ENCODE results near the gene PRKCA. TPM values are rescaled to one million over a fixed set of nuclear protein-coding genes. Genes with fewer than 3 reads are reported as not detected.

PRKCA gene
- total RNA-seq, 3 donors from 2014 or later (not counting 1 experiment from before 2014, with no cell fraction given): 19.6 to 29.0 (median 20.4) TPM

DNA sequence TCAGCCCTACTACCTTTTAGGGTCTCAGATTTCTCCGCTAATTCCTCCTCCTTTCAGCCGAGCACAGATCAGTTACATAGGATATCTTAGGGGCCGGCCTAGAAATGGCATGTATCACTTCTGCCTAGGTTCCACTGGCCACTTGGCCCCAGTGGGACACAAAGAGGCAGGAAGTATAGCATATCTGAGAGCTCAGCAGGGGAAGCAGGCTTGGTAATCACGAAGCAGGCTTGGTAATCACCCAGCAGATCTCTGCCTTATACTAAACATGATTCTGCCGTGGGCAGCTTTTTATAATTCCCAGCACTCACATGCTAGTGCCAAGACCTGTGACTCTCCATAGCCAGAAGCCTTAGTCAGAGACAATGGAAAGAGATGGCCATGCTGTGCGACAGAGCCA lies 472.9 kb downstream of the PRKCA start:
- no peaks in the 10 kb centered on the region for H3K4me1 Mint-ChIP-seq
- DNase-seq (no peak), ATAC-seq (no peak)
- Histone ChIP-seq H3K4me3 (ENCODE audit: low read length) (no peak overlapping the region), H3K4me1 (ENCODE audit: control insufficient read depth, insufficient read depth, low read length) (no peaks in the 10 kb centered on the region), H3K27me3 (ENCODE audit: control insufficient read depth, insufficient read depth, low read length) (no peaks in the 10 kb centered on the region), H3K36me3 (ENCODE audit: control insufficient read depth, insufficient read depth, low read length) (no peaks in the 10 kb centered on the region), H3K9me3 (ENCODE audit: control insufficient read depth, insufficient read depth, low read length) (no peaks in the 10 kb centered on the region), H3K27ac (ENCODE audit: low read length) (no peak overlapping the region)
- no peaks in the 10 kb centered on the region for H3K27me3 Mint-ChIP-seq (ENCODE audit: low read depth in 2 of 2)
- H3K36me3 Mint-ChIP-seq: no peaks in the 10 kb centered on the region
- intact Hi-C loops (cut with micrococcal nuclease): no loop called here
- WGBS (ENCODE audit: insufficient coverage): 89% methylated on average over 6 of the region's 6 CpGs
- H3K4me3 Mint-ChIP-seq: no peak overlapping the region
- H3K27ac Mint-ChIP-seq: no peak overlapping the region
- no peaks in the 10 kb centered on the region for H3K9me3 Mint-ChIP-seq
- TF ChIP-seq CTCF (IDR thresholded peaks at IDR 0.05): no peak

- ATAC-seq (no peak), DNase-seq (no peak)
- Histone ChIP-seq H3K27me3 (ENCODE audit: control insufficient read depth, insufficient read depth, low read length) (no peaks in the 10 kb centered on the region), H3K4me3 (ENCODE audit: low read length) (no peak overlapping the region), H3K4me1 (ENCODE audit: control insufficient read depth, insufficient read depth, low read length) (no peaks in the 10 kb centered on the region), H3K9me3 (ENCODE audit: control insufficient read depth, insufficient read depth, low read length) (no peaks in the 10 kb centered on the region), H3K27ac (ENCODE audit: low read length) (no peak overlapping the region), H3K36me3 (ENCODE audit: control insufficient read depth, insufficient read depth, low read length) (no peaks in the 10 kb centered on the region)
- H3K4me3 Mint-ChIP-seq: no peak overlapping the region
- no peak overlapping the region for H3K27ac Mint-ChIP-seq
- H3K27me3 Mint-ChIP-seq (ENCODE audit: low read depth in 2 of 2): no peaks in the 10 kb centered on the region
- H3K4me1 Mint-ChIP-seq: no peaks in the 10 kb centered on the region
- no peaks in the 10 kb centered on the region for H3K9me3 Mint-ChIP-seq
- TF ChIP-seq CTCF (IDR thresholded peaks at IDR 0.05): no peak
- H3K36me3 Mint-ChIP-seq: no peaks in the 10 kb centered on the region
- intact Hi-C loops (cut with micrococcal nuclease): no loop called here
- 78% methylated on average over 7 of the region's 7 CpGs for WGBS (ENCODE audit: insufficient coverage)
Measured at GRCh38 chr17:66775881-66776400, 473.5 kb downstream of the PRKCA start.

- Mint-ChIP-seq H3K9me3 (no peaks in the 10 kb centered on the region), H3K27me3 (ENCODE audit: low read depth in 2 of 2) (no peaks in the 10 kb centered on the region), H3K4me3 (no peak overlapping the region), H3K36me3 (no peaks in the 10 kb centered on the region), H3K27ac (no peak overlapping the region), H3K4me1 (no peaks in the 10 kb centered on the region)
- Histone ChIP-seq H3K4me3 (ENCODE audit: low read length) (no peak overlapping the region), H3K27me3 (ENCODE audit: control insufficient read depth, insufficient read depth, low read length) (no peaks in the 10 kb centered on the region), H3K36me3 (ENCODE audit: control insufficient read depth, insufficient read depth, low read length) (no peaks in the 10 kb centered on the region), H3K4me1 (ENCODE audit: control insufficient read depth, insufficient read depth, low read length) (no peaks in the 10 kb centered on the region), H3K9me3 (ENCODE audit: control insufficient read depth, insufficient read depth, low read length) (no peaks in the 10 kb centered on the region), H3K27ac (ENCODE audit: low read length) (no peak overlapping the region)
- TF ChIP-seq CTCF (IDR thresholded peaks at IDR 0.05): no peak
- WGBS (ENCODE audit: insufficient coverage): 92% methylated on average over 5 of the region's 9 CpGs
- DNase-seq (no peak), ATAC-seq (no peak)
- intact Hi-C loops (cut with micrococcal nuclease): no loop called here
Measured at GRCh38 chr17:66776999-66777688, 474.7 kb downstream of the PRKCA start.
